ENCODE measurements around the gene TMBIM1. TPM values are rescaled to one million over a fixed set of nuclear protein-coding genes. Genes with fewer than 3 reads are reported as not detected.

TMBIM1 gene
- total and polyA plus RNA-seq, 9 donors = 80.6 to 259 (median 114) TPM

- H3K27ac ChIP-seq = no peak overlapping the region
- intact Hi-C loops (cut with DNase I) = loop anchor here in 1 of 4 donors (5.0 kb wide), 1 partner anchor 36 kb away; the partner anchor contains the start of gene CATIP
- H3K36me3 ChIP-seq = no peaks in the 10 kb centered on the region
- TF ChIP-seq CTCF (IDR thresholded peaks at IDR 0.05) = no peak
- no peak for TF ChIP-seq EP300 (IDR thresholded peaks at IDR 0.05)
- TF ChIP-seq POLR2A (IDR thresholded peaks at IDR 0.05) = no peak
- no peaks in the 10 kb centered on the region for H3K27me3 ChIP-seq
- peaks cover 10% of the 10 kb centered on the region for H3K4me1 ChIP-seq (ENCODE audit: insufficient read depth)
- DNase-seq = no peak
- 94 to 96% (median 96%) methylated on average over 3 of the region's 3 CpGs for WGBS, 3 donors
- no peak overlapping the region for H3K4me3 ChIP-seq
- H3K9me3 ChIP-seq = no peaks in the 10 kb centered on the region
Measured at GRCh38 chr2:218320704-218321336, 28.5 kb upstream of the TMBIM1 start.

GRCh38 chr2:218319813-218320365 lies 27.6 kb upstream of the TMBIM1 start:
- Histone ChIP-seq H3K36me3 (no peaks in the 10 kb centered on the region), H3K9me3 (no peaks in the 10 kb centered on the region), H3K4me1 (ENCODE audit: insufficient read depth) (peaks cover 10% of the 10 kb centered on the region), H3K4me3 (no peak overlapping the region), H3K27me3 (no peaks in the 10 kb centered on the region), H3K27ac (no peak overlapping the region)
- WGBS, 3 donors = 58 to 77% (median 61%) methylated on average over 6 of the region's 6 CpGs
- intact Hi-C loops (cut with DNase I) = loop anchor here in 1 of 4 donors (5.0 kb wide), 1 partner anchor 37 kb away; the partner anchor contains the start of gene CATIP
- no peak for TF ChIP-seq POLR2A (IDR thresholded peaks at IDR 0.05)
- no peak for TF ChIP-seq EP300 (IDR thresholded peaks at IDR 0.05)
- TF ChIP-seq CTCF (IDR thresholded peaks at IDR 0.05) = no peak
- no peak for DNase-seq

- intact Hi-C loops (cut with DNase I) = no loop called here
- Histone ChIP-seq H3K4me3 (no peak overlapping the region), H3K27ac (no peak overlapping the region), H3K27me3 (no peaks in the 10 kb centered on the region), H3K4me1 (ENCODE audit: insufficient read depth) (peaks cover 7% of the 10 kb centered on the region), H3K9me3 (no peaks in the 10 kb centered on the region), H3K36me3 (no peaks in the 10 kb centered on the region)
- TF ChIP-seq CTCF (IDR thresholded peaks at IDR 0.05) (no peak), POLR2A (IDR thresholded peaks at IDR 0.05) (no peak), EP300 (IDR thresholded peaks at IDR 0.05) (no peak)
- 80 to 96% (median 82%) methylated on average over 7 of the region's 7 CpGs for WGBS, 3 donors
- no peak for DNase-seq
Measured at GRCh38 chr2:218318241-218318640, 25.9 kb upstream of the TMBIM1 start.

GRCh38 chr2:218317835-218318234 lies 25.5 kb upstream of the TMBIM1 start:
- intact Hi-C loops (cut with DNase I) = no loop called here
- no peak for DNase-seq
- Histone ChIP-seq H3K36me3 (no peaks in the 10 kb centered on the region), H3K4me3 (no peak overlapping the region), H3K4me1 (ENCODE audit: insufficient read depth) (peaks cover 7% of the 10 kb centered on the region), H3K9me3 (no peaks in the 10 kb centered on the region), H3K27me3 (no peaks in the 10 kb centered on the region), H3K27ac (no peak overlapping the region)
- TF ChIP-seq POLR2A (IDR thresholded peaks at IDR 0.05) = no peak
- no peak for TF ChIP-seq CTCF (IDR thresholded peaks at IDR 0.05)
- TF ChIP-seq EP300 (IDR thresholded peaks at IDR 0.05) = no peak
- WGBS, 3 donors = 89 to 94% (median 93%) methylated on average over 4 of the region's 4 CpGs
